GM18508 (cell line): ENCODE results near the gene PCBP3.
"Not testable (repeated sequence)": the region's sequence is repeated elsewhere in the genome, so short reads cannot be mapped to it uniquely, and the experiment has no call there.

ENCODE experiments used
- ATAC-seq: cut with Tn5 transposase; IDR thresholded peaks from one replicate; pipeline ENCODE4 v1.9.1; 2021; ENCODE audit warnings: moderate number of reproducible peaks; ENCODE audit not compliant: insufficient read depth, unreplicated experiment

PCBP3 gene

GRCh38 chr21:45632637-45633251 lies 10.8 kb upstream of the PCBP3 start:
- ATAC-seq, result no peak

- no peak for ATAC-seq
Observed at GRCh38 chr21:45634511-45635183, 8.9 kb upstream of the PCBP3 start.

- ATAC-seq, result no peak
Observed at GRCh38 chr21:45635271-45636151, 8.0 kb upstream of the PCBP3 start.

GRCh38 chr21:45636459-45636858 lies 7.1 kb upstream of the PCBP3 start:
- no peak for ATAC-seq

- ATAC-seq, result no peak
Observed at GRCh38 chr21:45636951-45637646, 6.4 kb upstream of the PCBP3 start.

GRCh38 chr21:45637883-45638282 lies 5.6 kb upstream of the PCBP3 start:
- no peak for ATAC-seq

- no peak for ATAC-seq
Observed at GRCh38 chr21:45638707-45639106, 4.8 kb upstream of the PCBP3 start.

- no peak for ATAC-seq
Observed at GRCh38 chr21:45639206-45640000, 4.1 kb upstream of the PCBP3 start.

GRCh38 chr21:45640001-45640887 lies 3.3 kb upstream of the PCBP3 start:
- no peak for ATAC-seq

- ATAC-seq, result no peak
Observed at GRCh38 chr21:45640888-45641479, 2.5 kb upstream of the PCBP3 start.

GRCh38 chr21:45641480-45642035 lies 2.0 kb upstream of the PCBP3 start:
- ATAC-seq, result no peak

- no peak for ATAC-seq
Observed at GRCh38 chr21:45642122-45642813, 1.3 kb upstream of the PCBP3 start.

- no peak for ATAC-seq
Observed at GRCh38 chr21:45644041-45644906, 749 bp downstream of the PCBP3 start.

- no peak for ATAC-seq
Observed at GRCh38 chr21:45651921-45652320, 8.4 kb downstream of the PCBP3 start.

GRCh38 chr21:45655124-45655523 lies 11.6 kb downstream of the PCBP3 start:
- ATAC-seq, result no peak

GRCh38 chr21:45656114-45656513 lies 12.6 kb downstream of the PCBP3 start:
- not testable (repeated sequence) for ATAC-seq
